Keratinocyte (primary cell): ENCODE results near the gene GAMT. TPM values are rescaled to one million over a fixed set of nuclear protein-coding genes. Genes with fewer than 3 reads are reported as not detected.

ENCODE experiments used
- DNase-seq: peaks from one replicate; pipeline ENCODE4 v3.0.0-alpha.2; 2011; ENCODE audit warnings: low read depth, missing footprints, low spot score
- FAIRE-seq: peaks from 2 replicates; lab custom pipeline; 2011; peaks lifted over from hg19 to GRCh38; lab: Jason Lieb, UNC
- H2AFZ ChIP-seq: 2 replicates; pipeline ENCODE4 v1.6.0; 2012; ENCODE audit warnings: low read length, control low read depth, inconsistent platforms; ENCODE audit not compliant: control insufficient read depth
- H3K27ac ChIP-seq: 2 replicates; pipeline ENCODE4 v1.5.1; 2011; ENCODE audit warnings: low read length; ENCODE audit not compliant: control insufficient read depth, insufficient read depth
- H3K27me3 ChIP-seq: 3 replicates; pipeline ENCODE4 v1.6.0; 2011; ENCODE audit warnings: low read length; ENCODE audit not compliant: control insufficient read depth, insufficient read depth; ENCODE audit errors: extremely low read depth
- H3K36me3 ChIP-seq, 2 experiments: 2 replicates in 1 of 2; 3 replicates in 1 of 2; pipeline ENCODE4 v1.5.1; 2011; ENCODE audit warnings: low read length in 2 of 2, mild to moderate bottlenecking in 1 of 2; ENCODE audit not compliant: control insufficient read depth in 2 of 2, insufficient read depth in 2 of 2; ENCODE audit errors: extremely low read depth in 1 of 2
- H3K4me1 ChIP-seq: 3 replicates; pipeline ENCODE4 v1.5.1; 2011; ENCODE audit warnings: low read length; ENCODE audit not compliant: control insufficient read depth, insufficient read depth; ENCODE audit errors: extremely low read depth
- H3K4me2 ChIP-seq: 3 replicates; pipeline ENCODE4 v1.6.0; 2011; ENCODE audit warnings: low read depth, low read length; ENCODE audit not compliant: control insufficient read depth, insufficient read depth; ENCODE audit errors: extremely low read depth
- H3K4me3 ChIP-seq, 3 experiments: fragments of 200-600 bp in 1 of 3; sonication (generic) in 1 of 3; 2 replicates in 2 of 3; 3 replicates in 1 of 3; pipeline ENCODE4 v1.5.1; 2011 to 2016; ENCODE audit warnings: low read length in 3 of 3, mild to moderate bottlenecking in 3 of 3, control low read depth in 2 of 3, inconsistent platforms in 1 of 3, low read depth in 1 of 3, mixed read lengths in 1 of 3, mixed run types in 1 of 3, moderate library complexity in 1 of 3; ENCODE audit not compliant: control insufficient read depth in 2 of 3, insufficient read depth in 2 of 3; ENCODE audit errors: extremely low read depth in 1 of 3
- H3K79me2 ChIP-seq: 2 replicates; pipeline ENCODE4 v1.6.0; 2012; ENCODE audit warnings: low read length; ENCODE audit not compliant: control insufficient read depth, insufficient read depth
- H3K9ac ChIP-seq: 3 replicates; pipeline ENCODE4 v1.6.0; 2011; ENCODE audit warnings: low read length; ENCODE audit not compliant: control insufficient read depth, insufficient read depth; ENCODE audit errors: extremely low read depth
- H3K9me1 ChIP-seq: 3 replicates; pipeline ENCODE4 v1.6.0; 2011; ENCODE audit warnings: low read length; ENCODE audit not compliant: control insufficient read depth, insufficient read depth; ENCODE audit errors: extremely low read depth
- H3K9me3 ChIP-seq: 2 replicates; pipeline ENCODE4 v1.5.1; 2012; ENCODE audit warnings: low read depth, low read length; ENCODE audit not compliant: control insufficient read depth
- H4K20me1 ChIP-seq: 3 replicates; pipeline ENCODE4 v1.6.0; 2011; ENCODE audit warnings: low read length; ENCODE audit not compliant: control insufficient read depth, insufficient read depth; ENCODE audit errors: extremely low read depth
- CTCF ChIP-seq, 3 experiments: IDR thresholded peaks in 1 of 3; conservative IDR thresholded peaks in 1 of 3; optimal IDR thresholded peaks in 1 of 3; 2 replicates in 2 of 3; 3 replicates in 1 of 3; pipeline versions ENCODE3 to v1.5.1; 2011; ENCODE audit warnings: low read length in 3 of 3, mild to moderate bottlenecking in 3 of 3, moderate library complexity in 2 of 3, control low read depth in 1 of 3, inconsistent platforms in 1 of 3; ENCODE audit not compliant: insufficient read depth in 2 of 3; ENCODE audit errors: extremely low read depth in 1 of 3
- EZH2 ChIP-seq: IDR thresholded peaks from one replicate; pipeline ENCODE4 v1.6.1; 2012; ENCODE audit warnings: inconsistent platforms, mild to moderate bottlenecking, low read length, moderate library complexity
- dilution Hi-C: fragments of 300-500 bp; cut with MboI; formaldehyde crosslinking; loops from one replicate; pipeline ENCODE4 v1.7.0; 2020; ENCODE audit warnings: low sequenced_read_pairs; ENCODE audit not compliant: extremely low pct_ligation_motif_present
- polyA plus RNA-seq, 5 experiments: library from polyadenylated mRNA; depleted of rRNA in 3 of 5; stranded (reverse) in 3 of 5; stranded (forward) in 1 of 5; unstranded in 1 of 5; fragments of >200 nt; gene quantifications; 1 replicate in 1 of 5; 2 replicates in 3 of 5; 3 replicates in 1 of 5; pipeline versions ENCODE4 v1.2.1 to v1.2.3, GENCODE V29; 2011 to 2012; ENCODE audit warnings: missing spikeins in 2 of 5, low read depth in 1 of 5, low replicate concordance in 1 of 5

The GAMT gene
- polyA plus RNA-seq, 1 donor (not counting 4 experiments of a cell fraction or from before 2014, with no cell fraction given) = 5.7 TPM

GRCh38 chr19:1356508-1356865, 44.9 kb downstream of the GAMT start:
- dilution Hi-C loops = no loop called here
- H3K4me1 ChIP-seq = peaks cover 19% of the 10 kb centered on the region
- H3K4me2 ChIP-seq = peak overlapping the region; percentile 79
- no peaks in the 10 kb centered on the region for H4K20me1 ChIP-seq
- H3K9me3 ChIP-seq = no peaks in the 10 kb centered on the region
- TF ChIP-seq CTCF (optimal IDR thresholded peaks at IDR 0.05 in 1 of 3, IDR thresholded peaks at IDR 0.05 in 1 of 3, conservative IDR thresholded peaks at IDR 0.05 in 1 of 3; ENCODE audit: extremely low read depth in 1 of 3, insufficient read depth in 2 of 3, low read length in 3 of 3) (no peak), EZH2 (no peak)
- peaks cover 3% of the 10 kb centered on the region for H3K9me1 ChIP-seq
- H3K27ac ChIP-seq = no peak overlapping the region
- H2AFZ ChIP-seq = no peak overlapping the region
- H3K27me3 ChIP-seq = no peaks in the 10 kb centered on the region
- FAIRE-seq (no peak), DNase-seq (no peak)
- peak overlapping the region; percentile 16 for H3K9ac ChIP-seq
- H3K36me3 ChIP-seq = peaks cover 18 to 24% of the 10 kb centered on the region in 2 experiments
- H3K79me2 ChIP-seq = peaks cover 5% of the 10 kb centered on the region
- H3K4me3 ChIP-seq = no peak overlapping the region

- H2AFZ ChIP-seq = no peak overlapping the region
- peak overlapping the region; percentile 79 for H3K4me2 ChIP-seq
- no peaks in the 10 kb centered on the region for H4K20me1 ChIP-seq
- no peaks in the 10 kb centered on the region for H3K27me3 ChIP-seq
- H3K36me3 ChIP-seq = peaks cover 18 to 23% of the 10 kb centered on the region in 2 experiments
- peak overlapping the region; percentile 68 for H3K9ac ChIP-seq
- no peak for TF ChIP-seq EZH2
- no peak for TF ChIP-seq CTCF (optimal IDR thresholded peaks at IDR 0.05 in 1 of 3, IDR thresholded peaks at IDR 0.05 in 1 of 3, conservative IDR thresholded peaks at IDR 0.05 in 1 of 3; ENCODE audit: extremely low read depth in 1 of 3, insufficient read depth in 2 of 3, low read length in 3 of 3)
- H3K9me1 ChIP-seq = peaks cover 3% of the 10 kb centered on the region
- H3K4me1 ChIP-seq = peaks cover 13% of the 10 kb centered on the region
- no peak overlapping the region for H3K27ac ChIP-seq
- dilution Hi-C loops = no loop called here
- no peak for DNase-seq
- peak overlapping the region; percentile 48 to 87 (median 78) for H3K4me3 ChIP-seq
- FAIRE-seq = peak; percentile 67
- H3K9me3 ChIP-seq = no peaks in the 10 kb centered on the region
- peaks cover 5% of the 10 kb centered on the region for H3K79me2 ChIP-seq
These were observed 45.5 kb downstream of the GAMT start for GRCh38 chr19:1355568-1356507.
